Activated CD8-positive, alpha-beta memory T cell treated with anti-CD3 and anti-CD28 coated beads for 48 hours (primary cell): ENCODE measurements around the gene NRIP2.
"Not testable (repeated sequence)": the region's sequence is repeated elsewhere in the genome, so short reads cannot be mapped to it uniquely, and the experiment has no call there.

Experiments
- DNase-seq, 3 experiments: peaks; one replicate each; pipeline ENCODE4 v3.0.0-alpha.2; 2020; ENCODE audit warnings: low read depth in 2 of 3, low spot score in 2 of 3

NRIP2 gene, protein sequence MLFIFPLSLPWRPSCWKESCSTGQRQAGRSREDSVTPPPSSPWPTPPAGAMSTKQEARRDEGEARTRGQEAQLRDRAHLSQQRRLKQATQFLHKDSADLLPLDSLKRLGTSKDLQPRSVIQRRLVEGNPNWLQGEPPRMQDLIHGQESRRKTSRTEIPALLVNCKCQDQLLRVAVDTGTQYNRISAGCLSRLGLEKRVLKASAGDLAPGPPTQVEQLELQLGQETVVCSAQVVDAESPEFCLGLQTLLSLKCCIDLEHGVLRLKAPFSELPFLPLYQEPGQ

DNA sequence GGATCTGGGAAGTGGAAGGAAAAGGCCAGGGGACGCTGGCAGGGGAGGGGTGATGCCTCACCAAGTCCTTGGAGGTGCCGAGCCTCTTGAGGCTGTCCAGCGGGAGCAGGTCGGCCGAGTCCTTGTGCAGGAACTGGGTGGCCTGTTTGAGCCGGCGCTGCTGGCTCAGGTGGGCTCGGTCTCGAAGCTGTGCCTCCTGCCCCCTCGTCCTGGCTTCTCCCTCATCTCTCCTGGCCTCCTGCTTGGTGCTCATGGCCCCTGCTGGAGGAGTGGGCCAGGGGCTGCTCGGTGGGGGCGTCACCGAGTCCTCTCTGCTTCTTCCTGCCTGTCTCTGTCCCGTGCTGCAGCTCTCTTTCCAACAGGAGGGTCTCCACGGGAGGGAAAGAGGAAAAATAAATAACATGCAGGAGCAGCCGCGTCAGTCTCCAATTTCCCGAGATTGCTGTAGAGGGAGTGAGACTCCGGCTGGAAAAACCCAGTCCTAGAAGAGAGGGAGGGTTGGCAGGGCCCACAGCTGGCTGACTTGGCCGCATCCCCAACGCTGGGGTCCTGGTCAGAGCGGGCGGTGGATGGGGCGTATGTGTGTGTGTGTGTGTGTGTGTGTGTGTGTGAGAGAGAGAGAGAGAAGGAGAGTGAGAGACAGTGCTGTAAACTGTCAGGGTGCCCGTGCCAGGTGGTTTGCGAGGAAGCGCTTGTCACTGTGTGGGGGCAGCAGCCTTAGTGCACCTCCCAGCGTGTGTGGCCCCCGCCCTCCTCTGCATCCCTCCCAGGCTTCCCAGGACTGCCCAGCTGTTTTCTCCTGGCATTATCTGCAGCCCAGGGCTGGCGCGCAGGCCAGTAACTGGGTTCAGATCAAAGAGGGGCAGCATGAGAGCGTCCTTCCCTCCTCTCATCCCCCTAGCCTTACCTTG is at the start of gene NRIP2:
TSS of gene NRIP2 (minus strand) at position 455 of the 911 bp plus-strand sequence. CDS start at position 403, 52 bp downstream.
- DNase-seq: no peak

DNA sequence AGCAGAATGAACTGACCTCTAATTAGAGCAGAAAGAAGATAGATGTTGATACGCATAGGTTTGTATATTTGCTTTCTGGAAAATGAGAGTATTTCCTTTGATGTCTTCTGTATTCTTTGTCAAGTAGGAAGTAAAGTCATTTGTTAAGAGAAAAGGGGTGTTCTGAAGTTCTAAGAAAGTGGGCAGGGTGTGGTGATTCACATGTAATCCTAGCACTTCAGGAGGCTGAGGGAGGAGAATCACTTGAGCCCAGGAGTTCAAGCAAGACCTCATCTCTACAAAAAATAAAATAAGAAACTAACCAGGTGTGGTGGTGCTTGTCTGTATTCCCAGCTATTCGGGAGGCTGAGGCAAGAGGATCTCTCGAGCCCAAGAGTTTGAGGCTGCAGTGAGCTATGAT is 45.0 kb upstream of the NRIP2 start:
- DNase-seq: no peak

DNA sequence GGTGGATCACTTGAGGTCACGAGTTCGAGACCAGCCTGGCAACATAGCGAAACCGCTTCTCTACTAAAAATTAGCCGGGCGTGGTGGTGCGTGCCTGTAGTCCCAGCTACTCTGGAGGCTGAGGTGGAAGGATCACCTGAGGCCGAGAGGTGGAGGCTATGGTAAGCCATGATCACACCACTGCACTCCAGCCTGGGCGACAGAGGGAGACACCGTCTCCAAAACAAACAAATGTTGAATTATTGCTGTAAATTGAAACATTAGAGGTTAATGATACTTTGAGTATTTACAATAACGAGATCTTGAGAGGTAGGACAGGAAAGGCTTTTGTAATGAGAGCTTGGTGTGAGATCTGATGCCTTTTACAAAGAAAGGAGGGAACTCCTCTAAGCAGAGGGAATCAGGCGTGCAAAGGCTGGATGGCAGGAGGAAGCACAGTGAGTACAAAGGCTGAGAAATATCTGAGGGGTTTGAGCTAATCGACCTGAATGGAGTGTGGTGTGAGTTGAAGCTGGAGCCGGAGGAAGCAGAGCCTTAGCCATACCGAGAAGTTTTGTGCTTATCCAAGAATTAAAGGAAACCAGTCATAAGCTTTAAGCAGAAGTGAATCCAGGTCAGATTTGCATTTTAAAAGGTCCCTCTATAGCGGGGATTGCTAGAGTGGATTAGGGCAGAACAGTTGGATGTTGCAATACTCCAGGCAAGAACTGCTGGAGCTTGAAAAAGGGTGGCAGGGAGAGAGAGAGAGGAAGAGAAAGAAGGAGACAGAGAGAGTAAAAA is 43.3 kb upstream of the NRIP2 start:
- DNase-seq: no peak

DNA sequence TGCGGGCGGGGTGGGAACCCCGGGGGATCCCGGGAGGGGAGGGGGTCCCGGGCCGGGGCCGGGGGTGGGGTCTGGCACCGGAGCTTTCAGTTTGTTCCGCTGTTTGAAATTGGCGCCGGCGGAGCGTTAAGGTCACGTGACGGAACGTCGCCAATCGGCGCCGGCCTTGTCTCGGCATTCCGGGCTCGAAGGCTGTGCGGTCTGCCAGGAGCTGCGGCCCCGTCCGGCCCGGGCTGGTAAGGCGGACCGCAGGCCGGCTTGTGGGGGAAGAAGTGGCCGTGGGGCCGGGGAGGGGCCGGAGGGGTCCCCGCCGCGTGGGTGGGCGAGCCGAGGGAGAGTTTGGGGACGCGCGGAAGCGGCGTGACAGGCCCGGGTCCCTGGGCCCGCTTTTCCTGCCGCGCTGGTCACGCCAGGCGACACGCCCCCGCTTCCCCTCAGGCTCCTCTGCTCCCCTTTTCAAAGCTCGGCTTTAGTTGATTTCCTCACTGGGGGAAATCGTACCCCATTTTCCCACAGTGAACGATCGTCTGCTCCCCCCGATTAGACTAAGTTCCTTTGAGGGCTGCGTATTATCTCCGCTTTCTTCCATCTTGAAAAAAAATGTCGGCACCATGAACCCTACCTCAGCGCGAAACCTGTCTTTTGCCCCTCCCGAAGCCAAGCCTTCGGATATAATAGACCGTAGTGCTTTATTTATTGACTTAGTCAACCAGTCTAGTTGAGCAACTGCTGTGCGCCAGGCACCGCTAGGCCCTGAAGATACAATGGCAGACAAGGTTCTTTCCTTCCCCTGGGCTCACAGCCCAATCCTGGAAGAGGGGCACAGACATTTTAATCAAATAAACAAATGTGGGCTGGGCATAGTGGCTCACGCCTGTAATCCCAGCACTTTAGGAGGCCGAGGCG is 42.5 kb upstream of the NRIP2 start, which contains the start of the genes FOXM1 and RHNO1:
TSS of gene FOXM1 (minus strand) at position 128 of the 906 bp plus-strand sequence. CDS start 2,696 bp downstream, outside the sequence.
TSS of gene RHNO1 (plus strand) at position 177 of the 906 bp plus-strand sequence. CDS start 8,144 bp downstream, outside the sequence.
- peak; percentile 74 to 82 (median 76) for DNase-seq

DNA sequence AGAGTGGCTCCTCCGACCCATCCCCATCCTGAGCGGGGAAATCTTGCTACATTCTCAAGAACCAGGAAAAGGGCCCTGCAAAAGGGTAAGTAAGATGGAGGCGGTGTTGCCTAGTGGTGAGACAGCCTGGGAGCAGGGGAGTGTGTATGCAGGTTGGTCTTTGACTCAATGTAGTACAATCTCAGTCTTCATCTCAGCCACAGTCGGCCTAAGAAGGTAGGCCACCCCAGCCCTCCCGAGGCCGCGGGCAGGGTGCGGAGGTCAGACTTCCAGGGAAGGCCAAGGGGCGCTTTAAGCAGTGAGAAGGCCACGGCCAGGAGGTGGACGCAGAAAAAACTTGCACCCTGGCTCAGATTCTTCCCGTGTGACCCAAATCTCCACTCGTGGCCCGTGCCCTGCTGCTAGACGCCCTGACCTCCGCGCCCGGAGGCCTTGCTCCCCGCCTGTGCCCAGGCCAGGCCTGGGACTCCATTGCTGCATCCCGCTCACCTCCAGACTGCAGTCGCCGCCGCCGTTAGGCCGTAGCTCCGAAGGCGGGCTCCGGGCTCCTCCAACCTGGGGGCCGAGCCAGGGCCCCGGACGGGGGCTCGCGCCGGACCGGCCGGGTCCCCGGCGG is 41.7 kb upstream of the NRIP2 start:
- peak in 1 of 3 experiments; percentile 17 for DNase-seq

DNA sequence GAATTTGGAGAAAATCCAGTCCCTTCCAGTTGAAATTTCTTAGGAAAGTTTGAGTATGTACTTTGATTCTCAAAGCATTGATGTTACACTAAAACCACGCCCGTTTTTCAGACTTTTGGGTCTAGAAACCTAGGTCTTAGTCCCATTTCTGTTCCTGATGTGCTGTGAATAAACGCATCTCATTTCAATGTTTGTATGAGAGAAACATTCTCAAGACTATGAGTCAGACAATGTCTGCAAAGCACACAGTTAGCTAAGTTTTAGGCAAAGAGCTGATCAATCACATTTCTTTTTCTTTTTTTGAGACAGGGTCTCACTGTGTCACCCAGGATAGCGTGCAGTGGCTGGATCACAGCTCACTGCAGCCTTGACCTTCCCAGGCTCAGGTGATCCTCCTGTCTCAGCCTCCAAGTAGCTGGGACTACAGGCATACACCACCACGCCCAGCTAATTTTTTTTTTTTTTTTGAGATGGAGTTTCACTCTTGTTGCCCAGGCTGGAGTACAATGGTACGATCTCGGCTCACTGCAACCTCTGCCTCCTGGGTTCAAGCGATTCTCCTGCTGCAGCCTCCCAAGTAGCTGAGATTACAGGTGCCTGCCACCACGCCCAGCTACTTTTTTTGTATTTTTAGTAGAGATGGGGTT is 34.3 kb upstream of the NRIP2 start:
- DNase-seq: not testable (repeated sequence)

DNA sequence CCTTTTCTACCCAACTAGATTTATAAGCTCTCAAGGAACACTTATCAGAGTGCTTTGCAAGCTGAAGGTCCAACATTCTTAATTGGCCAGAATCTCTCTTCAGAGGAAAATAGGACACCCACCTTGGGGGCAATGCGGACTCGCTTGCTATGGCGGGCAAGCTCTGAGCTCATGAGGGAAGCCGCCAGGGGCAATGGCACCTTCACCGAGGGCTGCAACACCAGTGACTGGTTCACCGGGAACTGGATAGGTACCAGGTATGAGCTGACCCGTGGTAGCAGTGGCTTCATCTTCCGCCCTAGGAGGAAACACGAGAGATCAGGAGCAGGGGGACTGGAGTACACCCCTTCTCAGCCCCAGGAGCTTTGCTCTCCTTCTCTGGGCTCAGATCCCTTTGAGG is 29.4 kb upstream of the NRIP2 start:
- no peak for DNase-seq

DNA sequence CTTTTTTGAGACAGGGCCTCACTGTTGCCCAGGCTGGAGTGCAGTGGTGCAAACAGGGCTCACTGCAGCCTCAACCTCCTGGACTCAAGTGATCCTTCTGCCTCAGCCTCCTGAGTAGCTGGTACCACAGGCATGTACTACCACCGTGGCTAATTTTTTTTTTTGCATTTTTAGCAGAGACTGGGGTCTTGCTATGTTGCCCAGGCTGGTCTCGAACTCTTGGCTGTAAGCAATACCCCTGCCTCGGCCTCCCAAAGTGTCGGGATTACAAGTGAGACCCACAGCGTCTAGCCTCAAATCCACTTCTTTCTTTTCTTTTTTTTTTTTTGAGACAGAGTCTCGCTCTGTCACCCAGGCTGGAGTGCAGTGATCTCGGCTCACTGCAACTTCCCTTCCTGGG is 28.6 kb upstream of the NRIP2 start:
- DNase-seq: not testable (repeated sequence)

DNA sequence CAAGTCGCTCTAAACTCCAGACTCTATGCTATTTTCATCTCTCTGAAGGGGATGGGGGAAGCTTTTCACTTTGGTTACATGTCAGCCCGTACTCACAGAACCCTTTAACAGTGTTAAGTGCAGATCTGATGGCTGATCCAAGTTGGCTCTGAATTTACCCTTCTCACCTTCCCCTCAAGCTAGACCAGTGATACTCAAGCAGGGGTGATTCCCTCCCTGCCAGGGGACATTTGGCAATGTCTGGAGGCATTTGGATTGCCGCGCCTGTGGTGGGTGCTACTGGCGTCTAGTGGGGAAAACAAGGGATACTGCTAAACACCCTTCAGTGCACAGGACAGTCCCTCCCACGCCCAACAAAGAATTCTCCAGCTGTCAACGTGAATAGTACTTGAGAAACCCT is 28.0 kb upstream of the NRIP2 start:
- DNase-seq: no peak

DNA sequence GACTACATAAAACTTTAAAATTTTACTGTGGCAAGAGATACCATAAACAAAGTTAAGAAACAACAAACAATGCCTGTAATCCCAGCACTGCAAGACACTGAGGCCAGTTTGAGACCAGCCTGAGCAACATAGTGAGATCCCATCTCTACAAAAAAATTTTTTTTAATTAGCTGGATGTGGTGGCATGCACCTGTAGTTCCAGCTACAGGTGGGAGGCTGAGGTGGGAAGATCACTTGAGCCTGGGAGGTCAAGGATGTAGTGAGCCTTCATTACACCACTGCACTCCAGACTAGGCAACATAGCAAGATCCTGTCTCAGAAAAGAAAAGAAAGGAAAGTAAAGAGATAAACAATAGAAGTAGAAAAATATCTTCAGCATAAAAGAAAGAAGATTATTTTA is 25.3 kb upstream of the NRIP2 start:
- no peak for DNase-seq

DNA sequence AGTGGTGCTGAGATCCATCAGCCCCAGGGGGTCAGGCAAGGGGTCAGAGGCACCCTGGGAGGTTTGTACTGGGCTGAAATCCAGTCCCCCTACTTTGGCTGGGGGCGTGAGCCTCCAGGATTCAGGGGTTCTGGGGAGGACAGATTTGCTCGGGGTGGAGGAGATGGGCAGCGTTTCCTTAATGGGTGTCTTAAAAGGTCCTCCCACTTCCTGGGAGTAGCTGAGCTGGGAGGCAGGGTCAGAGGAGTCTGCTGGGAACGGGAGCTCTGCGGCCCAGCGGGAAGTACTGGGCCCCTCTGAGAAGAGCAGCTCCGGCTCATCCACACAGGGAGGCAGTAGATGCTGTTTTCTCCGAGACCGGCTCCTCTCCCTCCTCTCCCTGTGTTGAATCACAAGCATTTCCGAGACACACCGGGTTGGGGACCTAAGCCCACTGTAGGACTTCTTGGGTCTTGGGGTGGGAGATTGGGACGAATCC is 24.1 kb upstream of the NRIP2 start:
- no peak for DNase-seq

DNA sequence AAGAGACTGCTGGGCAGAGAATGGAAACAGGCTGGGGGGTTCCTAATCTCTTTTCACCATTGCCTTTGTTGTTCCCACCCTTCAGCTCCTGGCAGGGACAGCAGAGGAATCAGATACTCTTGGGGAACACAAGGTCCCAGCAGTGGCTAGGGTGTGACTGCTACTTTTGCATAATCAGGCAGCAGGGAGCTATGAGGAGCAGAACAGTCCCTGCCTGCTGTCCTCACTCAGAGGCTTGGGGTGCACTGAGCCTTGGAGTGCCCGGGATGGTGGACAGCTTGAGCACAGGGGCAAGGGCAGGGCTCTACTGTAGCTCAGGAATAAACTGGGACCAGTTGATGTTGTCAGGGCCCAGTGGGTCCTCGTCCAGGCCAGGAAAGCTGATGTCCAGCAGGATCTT is 23.5 kb upstream of the NRIP2 start:
- no peak for DNase-seq

DNA sequence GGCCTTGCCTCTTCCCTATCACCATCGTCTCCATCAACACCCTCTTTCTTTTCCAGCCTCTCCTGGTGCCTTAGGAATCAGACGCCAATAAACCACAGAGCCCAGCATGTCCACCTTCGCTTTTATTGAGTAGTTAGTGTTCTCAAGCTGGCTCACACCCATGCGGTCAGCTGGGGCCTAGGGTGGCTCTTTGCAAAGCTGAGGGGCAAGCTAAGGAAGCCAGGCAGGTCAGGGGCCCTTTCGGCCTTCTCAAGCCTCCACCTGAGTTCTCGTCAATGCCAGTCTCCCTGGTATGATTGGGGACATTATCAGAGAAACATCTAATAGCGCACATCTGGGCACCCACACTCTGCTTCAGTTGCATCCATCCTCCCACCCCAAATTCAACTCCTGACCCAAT is 22.7 kb upstream of the NRIP2 start:
- no peak for DNase-seq

DNA sequence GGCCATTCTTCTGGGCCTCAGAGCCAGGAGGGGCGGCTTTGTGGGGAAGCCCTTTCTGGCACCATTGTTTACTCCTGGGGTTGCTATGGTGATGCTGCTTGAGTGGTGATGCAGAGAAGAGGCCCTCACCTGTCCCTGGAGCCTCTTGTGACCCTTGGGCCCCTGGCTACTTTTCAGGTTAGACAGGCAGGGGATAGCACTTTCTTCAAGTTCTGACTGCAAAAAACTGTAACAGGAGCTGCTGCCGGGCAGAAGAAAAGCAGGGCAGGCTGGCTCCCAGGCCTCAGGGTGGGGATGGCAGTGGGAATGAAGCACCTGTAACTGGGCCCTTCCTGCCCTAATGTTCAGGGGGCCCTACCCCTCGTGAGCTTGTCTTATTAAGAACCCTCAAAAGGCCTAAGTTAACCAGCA is 22.2 kb upstream of the NRIP2 start, which contains the start of gene TEX52:
TSS of gene TEX52 (minus strand) at position 19 of the 411 bp plus-strand sequence. CDS start at position 6, 13 bp downstream.
- DNase-seq: no peak

DNA sequence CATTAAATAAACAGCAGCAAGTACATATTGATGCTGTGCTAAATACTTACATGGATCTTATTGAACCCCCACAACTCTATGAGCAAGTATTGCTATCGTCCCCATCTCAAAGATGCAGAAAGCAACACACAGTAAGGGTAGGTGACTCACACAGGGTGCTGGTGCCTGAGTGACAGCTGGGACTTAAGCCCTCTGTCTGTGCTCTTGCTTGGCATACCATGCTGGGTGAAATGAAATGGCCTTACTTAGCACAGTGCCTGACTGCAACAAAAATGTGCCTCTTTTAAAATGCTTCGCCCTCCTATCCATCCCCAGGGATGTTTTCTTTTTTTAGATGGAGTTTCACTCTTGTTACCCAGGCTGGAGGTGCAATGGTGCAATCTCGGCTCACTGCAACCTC is 21.2 kb upstream of the NRIP2 start:
- DNase-seq: no peak

DNA sequence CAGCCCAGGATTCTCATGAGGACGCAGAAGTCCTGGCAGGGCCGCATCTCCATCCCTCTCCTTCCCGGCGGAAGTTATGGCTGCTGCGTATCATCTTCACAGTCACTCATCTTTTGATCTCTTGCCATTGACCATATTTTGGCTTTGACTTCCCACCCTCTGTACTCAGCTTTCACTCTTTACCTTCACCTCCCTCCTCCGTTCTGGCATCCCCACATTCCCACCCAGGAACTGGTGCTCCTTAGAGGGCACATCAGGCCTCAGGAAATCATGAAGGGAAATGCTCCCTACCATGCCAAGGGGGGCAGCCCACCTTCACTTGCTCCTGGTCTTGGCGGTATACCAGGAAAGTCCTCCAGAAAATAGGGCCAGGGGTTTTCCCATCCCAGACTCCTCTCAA is 20.7 kb upstream of the NRIP2 start:
- DNase-seq: no peak

DNA sequence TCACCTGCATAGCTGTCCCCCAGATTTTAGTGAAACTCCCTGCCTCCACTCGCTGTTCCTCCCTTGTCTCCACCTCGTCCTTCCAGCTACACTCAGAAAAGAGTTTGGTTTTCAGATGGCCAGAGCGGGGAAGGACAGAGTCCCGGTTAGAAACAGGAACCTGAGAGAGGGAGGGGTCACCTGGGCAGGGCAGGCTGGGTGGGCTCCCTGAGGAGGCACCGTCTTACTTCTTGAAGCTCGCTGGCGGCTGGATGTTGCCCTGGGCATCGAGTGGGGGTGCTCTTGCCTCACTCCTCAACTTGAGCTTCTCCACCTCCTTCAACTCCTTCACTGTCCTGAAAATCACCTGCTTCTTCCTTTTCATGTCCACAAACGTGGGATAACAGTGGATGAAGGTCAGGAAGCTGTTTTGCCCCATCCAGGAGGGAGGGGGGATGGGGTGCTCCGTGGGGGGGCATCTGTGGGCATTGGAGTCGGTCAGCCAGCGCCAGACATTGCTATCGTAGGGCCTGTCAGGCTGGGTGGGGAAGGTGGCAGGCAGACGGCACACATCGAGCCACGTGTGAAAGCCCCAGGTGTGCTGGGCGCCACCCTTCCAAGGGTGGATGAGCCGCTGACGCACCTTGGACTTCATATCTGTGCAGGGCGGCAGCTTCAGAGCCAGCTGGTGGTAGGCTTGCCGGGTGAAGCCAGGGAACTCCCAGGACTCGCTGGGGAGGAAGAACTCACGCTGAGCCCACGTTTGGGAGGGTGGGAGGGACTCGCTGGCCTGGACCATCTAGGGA is 20.0 kb upstream of the NRIP2 start:
- no peak for DNase-seq

DNA sequence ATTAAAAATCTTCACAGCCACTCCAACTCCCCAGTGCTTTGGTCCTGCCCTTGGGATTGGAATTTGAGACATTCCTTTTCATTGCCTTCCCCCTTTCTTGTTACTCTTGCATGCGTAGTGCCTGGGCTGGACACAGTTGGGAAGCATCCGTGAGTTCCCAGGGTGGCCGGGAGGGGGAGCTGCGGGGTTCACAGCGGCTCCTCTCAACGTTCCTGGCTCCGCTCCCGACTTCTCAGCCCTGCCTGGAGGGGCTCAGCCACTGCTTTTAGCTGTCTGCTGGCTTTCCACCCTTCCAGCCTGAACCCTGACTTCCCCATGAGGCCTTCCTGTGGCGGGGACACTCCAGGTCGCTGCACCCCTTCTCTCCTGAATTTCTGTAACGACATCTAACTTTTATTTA is 18.8 kb upstream of the NRIP2 start:
- DNase-seq: peak in 2 of 3 experiments; percentile 23 to 31
